OCI-LY7 (cell line): ENCODE measurements around the gene SUFU.

ENCODE experiments used
- EZH2phosphoT487 ChIP-seq: fragments of 200-600 bp; sonication (generic); IDR thresholded peaks from 2 replicates; pipeline ENCODE4 v1.6.1; 2018; ENCODE audit warnings: low read depth, borderline replicate concordance, mild to moderate bottlenecking, mixed run types, antibody characterized with exemption, low read length, moderate library complexity, mixed read lengths
- TF ChIP-seq, protein P1 (sequence below): fragments of 200-600 bp; sonication (generic); conservative IDR thresholded peaks from 2 replicates; pipeline ENCODE4 v1.5.1; 2014; ENCODE audit warnings: mild to moderate bottlenecking, antibody characterized with exemption, low read length, moderate library complexity, mixed read lengths

- TF ChIP-seq, protein P1, sequence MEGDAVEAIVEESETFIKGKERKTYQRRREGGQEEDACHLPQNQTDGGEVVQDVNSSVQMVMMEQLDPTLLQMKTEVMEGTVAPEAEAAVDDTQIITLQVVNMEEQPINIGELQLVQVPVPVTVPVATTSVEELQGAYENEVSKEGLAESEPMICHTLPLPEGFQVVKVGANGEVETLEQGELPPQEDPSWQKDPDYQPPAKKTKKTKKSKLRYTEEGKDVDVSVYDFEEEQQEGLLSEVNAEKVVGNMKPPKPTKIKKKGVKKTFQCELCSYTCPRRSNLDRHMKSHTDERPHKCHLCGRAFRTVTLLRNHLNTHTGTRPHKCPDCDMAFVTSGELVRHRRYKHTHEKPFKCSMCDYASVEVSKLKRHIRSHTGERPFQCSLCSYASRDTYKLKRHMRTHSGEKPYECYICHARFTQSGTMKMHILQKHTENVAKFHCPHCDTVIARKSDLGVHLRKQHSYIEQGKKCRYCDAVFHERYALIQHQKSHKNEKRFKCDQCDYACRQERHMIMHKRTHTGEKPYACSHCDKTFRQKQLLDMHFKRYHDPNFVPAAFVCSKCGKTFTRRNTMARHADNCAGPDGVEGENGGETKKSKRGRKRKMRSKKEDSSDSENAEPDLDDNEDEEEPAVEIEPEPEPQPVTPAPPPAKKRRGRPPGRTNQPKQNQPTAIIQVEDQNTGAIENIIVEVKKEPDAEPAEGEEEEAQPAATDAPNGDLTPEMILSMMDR, result no peak
- no peak for TF ChIP-seq EZH2phosphoT487
Measured at GRCh38 chr10:102458656-102459055, 45.1 kb upstream of the SUFU start.
